Measurements from ENCODE around the gene CLCN6.

Gene CLCN6

GRCh38 chr1:11879311-11880180 is 73.6 kb downstream of the CLCN6 start:
- DNase-seq (ENCODE audit: low spot score), result no peak

- no peak for DNase-seq (ENCODE audit: low spot score)
Measured at GRCh38 chr1:11880181-11880575, 74.2 kb downstream of the CLCN6 start.

DNA sequence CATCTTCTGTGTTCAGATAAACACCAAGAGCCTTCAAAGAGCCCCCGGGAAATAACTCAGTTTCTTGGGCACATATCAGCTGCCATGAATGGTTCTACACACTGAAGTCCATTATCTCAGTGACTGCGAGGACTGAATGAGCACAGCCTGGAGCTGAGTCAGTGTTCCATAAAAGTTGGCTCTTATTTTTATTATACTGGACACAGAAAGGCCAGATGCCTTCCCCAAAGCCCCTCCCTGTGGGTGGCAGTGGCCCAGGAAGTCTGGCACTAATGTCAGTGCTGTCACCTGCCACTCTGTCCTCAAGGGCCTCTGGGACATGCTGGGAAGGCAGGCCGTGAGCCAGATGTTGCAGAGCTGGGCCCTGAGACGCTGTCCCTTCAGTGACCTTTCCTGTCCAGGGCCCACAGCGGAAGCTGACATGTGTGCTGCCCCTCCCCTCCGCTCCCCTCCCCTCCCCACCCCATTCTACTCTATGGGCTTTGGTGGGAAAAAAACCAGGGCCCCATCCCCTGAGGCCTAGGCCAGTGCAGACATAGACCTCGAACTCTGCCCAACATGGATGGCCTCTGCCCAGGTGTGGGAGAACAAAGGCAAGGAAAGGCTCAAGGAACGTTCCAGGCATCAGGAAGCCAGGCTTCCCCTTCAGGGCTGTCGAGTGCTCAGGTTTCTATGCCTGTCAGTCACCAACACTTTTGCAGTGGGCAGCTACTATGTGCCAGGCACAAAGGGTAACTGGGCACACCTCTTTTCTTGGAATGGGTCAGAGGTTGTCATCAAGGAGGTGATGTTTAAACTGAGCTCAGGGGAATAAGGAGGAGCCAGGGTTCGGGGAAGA is 75.1 kb downstream of the CLCN6 start:
- no peak for DNase-seq (ENCODE audit: low spot score)

GRCh38 chr1:11881749-11882441 is 75.9 kb downstream of the CLCN6 start:
- DNase-seq (ENCODE audit: low spot score), result no peak

- DNase-seq (ENCODE audit: low spot score), result no peak
Measured at GRCh38 chr1:11882814-11883538, 77.0 kb downstream of the CLCN6 start.

- DNase-seq (ENCODE audit: low spot score), result no peak
Measured at GRCh38 chr1:11885916-11886315, 79.9 kb downstream of the CLCN6 start.

DNA sequence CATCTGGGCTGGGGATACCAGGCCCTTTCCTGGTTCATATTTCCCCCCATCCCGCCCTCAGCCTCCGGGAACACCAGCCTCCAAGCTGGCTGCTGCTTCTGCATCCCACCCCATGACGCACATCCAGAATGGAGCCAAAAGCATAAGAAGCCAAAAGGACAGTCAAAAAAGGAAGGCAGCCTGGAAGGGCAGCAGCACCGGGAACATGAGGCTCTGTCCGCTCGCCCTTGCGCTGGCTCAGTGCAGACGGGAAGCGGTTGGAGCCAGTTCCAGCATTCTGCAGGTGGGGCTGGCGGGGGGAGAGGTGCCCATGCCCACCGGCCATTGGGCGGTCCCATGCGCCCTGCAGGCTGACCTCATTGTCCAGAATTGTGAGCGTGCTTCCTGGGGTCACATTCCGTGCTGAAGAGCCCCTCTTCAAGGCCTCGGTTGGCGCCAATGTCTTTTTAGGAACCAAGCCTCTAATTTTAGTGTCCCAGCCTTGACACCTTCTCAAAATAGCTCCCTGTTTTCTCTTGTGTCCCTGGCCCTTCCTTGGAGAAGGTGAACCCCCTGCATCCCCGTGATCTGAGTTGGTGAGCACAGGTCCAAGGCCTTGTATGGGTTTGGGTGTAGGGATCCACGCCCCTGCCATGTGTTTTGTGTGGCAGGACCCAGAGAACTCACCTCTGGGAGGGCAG is 81.1 kb downstream of the CLCN6 start:
- no peak for DNase-seq (ENCODE audit: low spot score)

DNA sequence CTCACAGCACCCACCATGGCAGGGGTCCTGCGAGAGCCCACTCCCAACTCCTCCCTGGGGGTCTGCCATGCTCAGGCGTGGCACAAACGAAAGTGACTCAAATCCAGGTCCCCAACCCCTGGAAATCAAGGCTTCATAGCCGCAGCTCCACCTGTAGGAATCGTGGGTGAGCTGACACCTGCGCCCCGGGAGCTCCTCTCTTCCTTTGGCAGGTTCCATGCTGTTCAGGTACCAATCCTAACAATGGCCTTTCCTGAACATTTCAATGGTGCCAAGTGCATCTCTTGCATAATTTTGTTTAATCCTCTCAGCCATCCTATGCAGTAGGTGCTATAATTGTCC is 81.6 kb downstream of the CLCN6 start:
- DNase-seq (ENCODE audit: low spot score), result no peak

DNA sequence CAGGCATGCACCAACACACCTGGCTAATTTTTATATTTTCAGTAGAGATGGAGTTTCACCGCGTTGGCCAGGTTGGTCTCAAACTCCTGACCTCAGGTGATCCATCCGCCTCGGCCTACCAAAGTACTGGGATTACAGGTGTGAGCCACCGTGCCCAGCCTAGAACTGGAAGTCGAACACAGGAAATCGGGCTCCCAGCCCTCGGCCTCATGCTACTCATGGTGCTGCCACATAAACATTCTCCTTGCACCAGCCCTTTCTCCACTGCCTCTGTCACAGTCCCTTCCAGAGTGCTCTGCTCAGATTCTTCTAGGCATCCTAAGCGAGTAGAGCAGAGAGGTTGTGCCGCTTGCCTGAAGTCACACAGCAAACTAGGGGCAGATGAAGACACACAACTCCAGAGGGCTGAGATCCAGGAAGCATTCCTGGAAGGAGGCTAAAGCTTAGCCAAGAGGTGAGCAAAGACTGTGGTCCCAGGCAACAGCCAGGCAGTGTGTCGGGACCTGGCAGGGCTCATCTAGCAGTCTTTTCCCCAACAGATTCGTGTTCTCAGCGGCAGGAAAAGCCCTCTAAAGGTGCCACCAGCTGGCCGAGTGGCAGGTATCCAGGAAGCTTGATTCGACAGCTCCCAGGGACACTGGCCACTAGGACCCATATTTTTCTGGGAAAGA is 82.3 kb downstream of the CLCN6 start:
- DNase-seq (ENCODE audit: low spot score), result no peak

DNA sequence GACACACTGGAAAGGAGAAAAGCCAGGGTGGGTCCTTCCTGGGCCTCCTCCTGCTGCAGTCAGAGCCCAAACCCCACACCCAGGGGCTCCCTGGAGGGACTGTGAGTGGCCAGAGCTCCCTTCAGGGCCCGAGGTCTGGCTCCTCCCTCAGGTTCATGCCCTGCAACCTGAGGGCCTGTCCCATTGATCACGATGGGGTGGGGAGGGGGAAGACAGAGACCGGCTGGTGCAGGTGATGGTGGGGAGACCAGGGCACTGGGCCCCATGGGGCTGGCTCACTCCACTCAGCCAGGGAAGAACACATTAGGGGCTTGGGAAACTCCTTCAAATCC is 82.9 kb downstream of the CLCN6 start:
- no peak for DNase-seq (ENCODE audit: low spot score)

DNA sequence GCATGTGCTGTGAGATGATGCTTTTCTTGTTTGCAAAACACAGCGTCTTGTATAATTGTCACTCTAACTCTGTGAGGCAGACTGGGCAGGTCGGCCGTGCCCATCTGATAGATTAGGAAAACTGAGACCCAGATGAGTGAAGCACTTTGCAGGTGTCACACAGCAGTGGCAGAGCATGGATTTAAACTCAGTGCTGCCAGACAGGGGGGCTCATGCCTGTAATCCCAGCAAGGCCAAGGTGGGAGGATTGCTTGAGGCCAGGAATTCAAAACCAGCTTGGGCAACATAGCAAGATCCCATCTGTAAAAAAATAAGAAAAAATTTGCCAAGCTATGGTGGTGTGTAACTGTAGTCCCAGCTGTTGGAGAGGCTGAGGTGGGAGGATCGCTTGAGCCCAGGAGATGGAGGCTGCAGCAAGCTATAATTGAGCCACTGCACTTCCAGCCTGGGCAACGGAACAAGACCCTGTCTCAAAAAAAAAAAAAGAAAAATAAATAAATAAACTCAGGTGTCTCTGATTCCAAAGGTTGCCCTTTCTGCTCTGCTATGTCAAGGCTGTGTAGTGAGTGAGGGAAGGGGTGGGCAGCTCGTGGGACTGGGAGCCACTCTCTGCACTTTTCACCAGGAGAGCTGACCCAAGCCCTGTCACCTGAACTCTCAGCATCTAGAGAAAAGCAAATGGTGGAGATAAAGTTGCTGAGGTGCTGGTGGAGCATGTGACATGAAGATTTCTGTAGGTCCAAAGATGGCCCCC is 85.6 kb downstream of the CLCN6 start:
- DNase-seq (ENCODE audit: low spot score), result no peak
